MM.1S (cell line): Measurements from ENCODE around the gene ZNF385A.

Experiments used
- DNase-seq: peaks from one replicate; pipeline ENCODE4 v3.0.0-alpha.2; 2015
- H2AFZ ChIP-seq: fragments of 300-600 bp; sonication (generic); 2 replicates; pipeline ENCODE4 v1.6.0; 2016; ENCODE audit warnings: antibody characterized with exemption, low read length
- H3F3A ChIP-seq: fragments of 300-600 bp; sonication (generic); 2 replicates; pipeline ENCODE4 v1.6.1; 2016; ENCODE audit warnings: mild to moderate bottlenecking, antibody characterized with exemption, low read length, moderate library complexity, mixed read lengths; ENCODE audit not compliant: insufficient read depth
- H3K27ac ChIP-seq: fragments of 300-600 bp; sonication (generic); 2 replicates; pipeline ENCODE4 v1.5.1; 2016; ENCODE audit warnings: mild to moderate bottlenecking, low read length
- H3K27me3 ChIP-seq: fragments of 300-600 bp; sonication (generic); replicated peaks from 2 replicates; pipeline ENCODE4 v1.6.0; 2016; ENCODE audit warnings: low read length; ENCODE audit not compliant: insufficient read depth
- H3K36me3 ChIP-seq: fragments of 300-600 bp; sonication (generic); replicated peaks from 2 replicates; pipeline ENCODE4 v1.6.1; 2016; ENCODE audit warnings: mild to moderate bottlenecking, low read length, mixed read lengths; ENCODE audit not compliant: insufficient read depth
- H3K4me1 ChIP-seq: fragments of 300-600 bp; sonication (generic); 2 replicates; pipeline ENCODE4 v1.6.1; 2016; ENCODE audit warnings: low read length, mixed read lengths
- H3K4me2 ChIP-seq: fragments of 300-600 bp; sonication (generic); 2 replicates; pipeline ENCODE4 v1.6.0; 2016; ENCODE audit warnings: low read depth, low read length
- H3K4me3 ChIP-seq: fragments of 300-600 bp; sonication (generic); 2 replicates; pipeline ENCODE4 v1.5.1; 2016; ENCODE audit warnings: low read length, mixed read lengths
- H3K79me2 ChIP-seq: fragments of 300-600 bp; sonication (generic); 2 replicates; pipeline ENCODE4 v1.6.1; 2016; ENCODE audit warnings: mixed run types, low read length, mixed read lengths
- H3K9ac ChIP-seq: fragments of 300-600 bp; sonication (generic); 2 replicates; pipeline ENCODE4 v1.6.1; 2016; ENCODE audit warnings: low read length, mixed read lengths
- H3K9me2 ChIP-seq: fragments of 300-600 bp; sonication (generic); replicated peaks from 2 replicates; pipeline ENCODE4 v1.6.1; 2016; ENCODE audit warnings: mild to moderate bottlenecking, low read length, mixed read lengths; ENCODE audit not compliant: insufficient read depth
- H3K9me3 ChIP-seq: fragments of 300-600 bp; sonication (generic); replicated peaks from 2 replicates; pipeline ENCODE4 v1.6.1; 2016; ENCODE audit warnings: mild to moderate bottlenecking, low read length, mixed read lengths; ENCODE audit not compliant: insufficient read depth
- H4K20me1 ChIP-seq: fragments of 300-600 bp; sonication (generic); 2 replicates; pipeline ENCODE4 v1.6.1; 2016; ENCODE audit warnings: mild to moderate bottlenecking, low read length, moderate library complexity, mixed read lengths; ENCODE audit not compliant: insufficient read depth
- EZH2 ChIP-seq: fragments of 300-600 bp; sonication (generic); optimal IDR thresholded peaks from 2 replicates; pipeline ENCODE3; 2017; ENCODE audit warnings: low read depth, mild to moderate bottlenecking, antibody characterized with exemption, low read length, mixed read lengths
- EZH2phosphoT487 ChIP-seq: fragments of 300-600 bp; sonication (generic); IDR thresholded peaks from 2 replicates; pipeline ENCODE4 v1.6.1; 2018; ENCODE audit warnings: antibody characterized with exemption, low read length
- TF ChIP-seq, protein P1 (sequence below): fragments of 300-600 bp; sonication (generic); IDR thresholded peaks from 2 replicates; pipeline ENCODE4 v1.5.1; 2016; ENCODE audit warnings: antibody characterized with exemption, low read length, mixed read lengths

ZNF385A gene

DNA sequence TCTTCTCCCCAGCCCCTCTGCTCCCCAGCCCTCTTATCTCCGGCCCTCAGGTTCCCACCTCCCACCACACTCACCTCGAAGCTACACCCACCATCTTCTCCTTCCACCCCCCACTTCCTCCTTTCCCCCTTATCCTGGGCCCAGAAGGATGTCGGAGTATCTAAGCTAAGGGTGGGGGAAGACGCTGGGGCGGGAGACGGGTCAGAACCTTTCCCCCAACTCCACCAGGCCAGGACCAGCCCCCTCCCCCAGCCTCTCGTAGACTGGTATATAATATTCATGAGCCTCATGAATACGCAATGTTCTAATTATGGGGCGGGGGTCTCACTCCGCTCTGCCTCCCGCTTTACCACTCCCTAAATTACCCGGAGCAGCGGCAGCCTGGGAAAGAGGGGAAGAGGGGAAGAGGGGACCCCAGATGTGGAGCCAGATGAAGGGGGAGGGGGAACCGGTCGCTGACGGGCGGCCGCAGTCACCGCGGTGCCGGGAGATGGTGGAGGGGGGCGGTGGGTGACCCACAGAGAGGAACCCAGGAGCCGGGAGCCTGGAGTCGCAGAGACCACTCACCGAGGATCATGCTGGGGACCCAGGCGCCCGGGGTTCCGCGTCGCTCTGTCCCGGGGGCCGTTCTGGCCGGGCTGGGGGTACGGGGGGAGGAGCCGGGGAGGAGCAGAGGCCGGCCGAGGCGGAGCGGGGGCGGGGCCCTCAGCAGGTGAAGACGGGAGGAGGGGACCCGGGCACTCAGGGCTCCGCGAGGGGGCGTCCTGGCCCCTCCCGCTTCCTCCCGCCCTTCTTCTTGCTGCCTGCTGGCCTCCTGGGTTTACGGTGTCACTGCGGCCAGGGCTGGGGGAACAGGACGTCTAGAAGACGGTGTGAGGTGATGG, 6.4 kb upstream of the ZNF385A start:
- H3K27me3 ChIP-seq: no peaks in the 10 kb centered on the region
- H3K4me3 ChIP-seq: peak overlapping the region; percentile 57
- no peak overlapping the region; the same call in 1 of the 2 replicates for H3K9ac ChIP-seq
- H3F3A ChIP-seq: no peaks in the 10 kb centered on the region
- H3K27ac ChIP-seq: no peak overlapping the region
- peak; percentile 61 for DNase-seq
- H3K9me2 ChIP-seq: no peaks in the 10 kb centered on the region
- peak overlapping the region; percentile 88 for H3K4me2 ChIP-seq
- no peaks in the 10 kb centered on the region for H3K36me3 ChIP-seq
- peak overlapping the region; percentile 86 for H2AFZ ChIP-seq
- H3K4me1 ChIP-seq: 0 out of 2 replicates have a peak, but pooled peaks cover 3% of the 10 kb centered on the region
- no peaks in the 10 kb centered on the region for H3K9me3 ChIP-seq
- TF ChIP-seq, protein P1, sequence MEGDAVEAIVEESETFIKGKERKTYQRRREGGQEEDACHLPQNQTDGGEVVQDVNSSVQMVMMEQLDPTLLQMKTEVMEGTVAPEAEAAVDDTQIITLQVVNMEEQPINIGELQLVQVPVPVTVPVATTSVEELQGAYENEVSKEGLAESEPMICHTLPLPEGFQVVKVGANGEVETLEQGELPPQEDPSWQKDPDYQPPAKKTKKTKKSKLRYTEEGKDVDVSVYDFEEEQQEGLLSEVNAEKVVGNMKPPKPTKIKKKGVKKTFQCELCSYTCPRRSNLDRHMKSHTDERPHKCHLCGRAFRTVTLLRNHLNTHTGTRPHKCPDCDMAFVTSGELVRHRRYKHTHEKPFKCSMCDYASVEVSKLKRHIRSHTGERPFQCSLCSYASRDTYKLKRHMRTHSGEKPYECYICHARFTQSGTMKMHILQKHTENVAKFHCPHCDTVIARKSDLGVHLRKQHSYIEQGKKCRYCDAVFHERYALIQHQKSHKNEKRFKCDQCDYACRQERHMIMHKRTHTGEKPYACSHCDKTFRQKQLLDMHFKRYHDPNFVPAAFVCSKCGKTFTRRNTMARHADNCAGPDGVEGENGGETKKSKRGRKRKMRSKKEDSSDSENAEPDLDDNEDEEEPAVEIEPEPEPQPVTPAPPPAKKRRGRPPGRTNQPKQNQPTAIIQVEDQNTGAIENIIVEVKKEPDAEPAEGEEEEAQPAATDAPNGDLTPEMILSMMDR: peak; percentile 24
- TF ChIP-seq EZH2phosphoT487: no peak
- H3K79me2 ChIP-seq: no peaks in the 10 kb centered on the region
- H4K20me1 ChIP-seq: no peaks in the 10 kb centered on the region

DNA sequence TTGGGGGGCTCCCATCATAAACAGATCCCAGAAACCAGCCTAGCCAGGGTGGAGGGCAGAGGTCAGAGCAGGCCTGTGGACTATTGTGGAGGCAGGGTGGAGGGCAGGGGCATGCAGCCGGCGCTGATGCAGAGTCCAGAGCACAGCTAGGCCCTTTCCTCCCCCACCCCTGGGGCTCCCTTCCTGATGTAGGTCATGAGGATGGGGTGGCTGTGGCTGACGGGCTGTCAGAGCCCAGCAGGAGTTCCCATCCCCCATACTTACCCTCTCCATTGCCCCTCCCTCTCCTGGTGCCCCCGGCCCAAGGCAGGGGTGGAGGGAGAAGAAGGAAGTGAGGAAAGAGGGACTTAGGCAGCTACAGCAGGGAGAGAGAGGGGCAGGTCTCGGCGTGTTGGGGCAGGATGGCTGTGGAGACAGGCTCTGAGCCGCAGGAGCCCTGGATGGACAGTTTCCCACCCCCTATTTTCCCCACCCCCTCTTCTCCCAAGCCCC, 5.7 kb upstream of the ZNF385A start:
- no peaks in the 10 kb centered on the region for H3F3A ChIP-seq
- no peak overlapping the region for H3K4me3 ChIP-seq
- no peak for DNase-seq
- H3K27ac ChIP-seq: no peak overlapping the region
- no peaks in the 10 kb centered on the region for H3K27me3 ChIP-seq
- TF ChIP-seq, protein P1: no peak
- TF ChIP-seq EZH2 (no peak), EZH2phosphoT487 (no peak)
- H3K9ac ChIP-seq: no peak overlapping the region
- H4K20me1 ChIP-seq: no peaks in the 10 kb centered on the region
- H3K36me3 ChIP-seq: no peaks in the 10 kb centered on the region
- H2AFZ ChIP-seq: no peak overlapping the region
- H3K9me3 ChIP-seq: no peaks in the 10 kb centered on the region
- peaks cover 6% of the 10 kb centered on the region for H3K4me1 ChIP-seq
- H3K79me2 ChIP-seq: no peaks in the 10 kb centered on the region
- no peak overlapping the region for H3K4me2 ChIP-seq
- H3K9me2 ChIP-seq: no peaks in the 10 kb centered on the region

DNA sequence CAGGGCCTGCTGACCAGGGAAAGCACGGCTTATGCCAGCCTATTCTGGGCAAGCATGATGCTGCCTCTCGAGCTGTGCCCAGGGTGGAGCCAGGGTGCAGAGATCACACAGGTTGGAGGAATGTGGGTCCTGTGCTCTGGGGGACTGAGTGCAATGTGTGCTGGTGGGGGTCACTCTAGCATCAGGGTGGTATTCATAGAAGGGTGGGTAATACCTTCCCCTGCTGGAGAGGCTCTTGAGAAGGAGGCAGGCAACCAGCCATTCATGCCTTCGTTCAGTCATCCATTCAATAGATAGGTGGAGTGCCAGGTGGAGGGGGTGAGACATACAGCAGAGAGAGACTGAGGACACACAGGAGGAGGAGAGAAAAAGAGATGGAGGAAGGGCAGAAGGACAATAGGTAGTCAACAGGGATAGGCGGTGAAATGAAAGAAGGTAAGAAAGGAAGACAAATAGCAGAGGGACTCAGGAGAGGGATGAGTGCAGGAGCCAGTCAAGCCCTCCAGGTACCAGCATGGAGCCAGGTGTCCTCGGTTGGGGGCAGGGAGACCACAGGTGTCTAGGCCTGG, 5.2 kb upstream of the ZNF385A start:
- H3K4me2 ChIP-seq: no peak overlapping the region
- TF ChIP-seq EZH2: no peak
- no peak for TF ChIP-seq EZH2phosphoT487
- TF ChIP-seq, protein P1: no peak
- peaks cover 12% of the 10 kb centered on the region for H3K4me1 ChIP-seq
- no peaks in the 10 kb centered on the region for H3K9me2 ChIP-seq
- H3K27ac ChIP-seq: no peak overlapping the region
- H3K9me3 ChIP-seq: no peaks in the 10 kb centered on the region
- H3F3A ChIP-seq: no peaks in the 10 kb centered on the region
- H3K79me2 ChIP-seq: no peaks in the 10 kb centered on the region
- no peaks in the 10 kb centered on the region for H3K27me3 ChIP-seq
- H3K4me3 ChIP-seq: no peak overlapping the region
- H3K36me3 ChIP-seq: no peaks in the 10 kb centered on the region
- H4K20me1 ChIP-seq: no peaks in the 10 kb centered on the region
- DNase-seq: no peak
- H2AFZ ChIP-seq: no peak overlapping the region
- no peak overlapping the region for H3K9ac ChIP-seq
